Measurements from ENCODE around the gene RNLS.

The RNLS gene

DNA sequence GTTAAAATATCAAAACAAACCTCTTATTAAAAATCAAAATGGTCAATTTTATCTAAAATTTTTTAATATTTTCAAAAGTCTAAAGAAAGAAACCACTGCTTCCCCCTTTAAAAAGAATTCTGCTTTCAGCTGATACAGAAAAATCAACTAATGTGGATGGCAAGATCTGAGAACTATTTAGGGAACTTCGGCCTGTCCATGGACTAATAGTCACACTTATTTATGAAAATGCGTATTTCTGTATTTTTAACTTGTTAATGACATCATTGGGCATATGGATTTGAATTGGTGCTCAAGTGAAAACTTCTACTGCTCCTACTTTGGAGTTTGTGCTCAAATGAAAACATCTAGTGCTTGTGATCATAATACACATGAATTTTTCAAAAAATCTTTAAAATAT lies 31.9 kb downstream of the RNLS start:
- no peak for DNase-seq

DNA sequence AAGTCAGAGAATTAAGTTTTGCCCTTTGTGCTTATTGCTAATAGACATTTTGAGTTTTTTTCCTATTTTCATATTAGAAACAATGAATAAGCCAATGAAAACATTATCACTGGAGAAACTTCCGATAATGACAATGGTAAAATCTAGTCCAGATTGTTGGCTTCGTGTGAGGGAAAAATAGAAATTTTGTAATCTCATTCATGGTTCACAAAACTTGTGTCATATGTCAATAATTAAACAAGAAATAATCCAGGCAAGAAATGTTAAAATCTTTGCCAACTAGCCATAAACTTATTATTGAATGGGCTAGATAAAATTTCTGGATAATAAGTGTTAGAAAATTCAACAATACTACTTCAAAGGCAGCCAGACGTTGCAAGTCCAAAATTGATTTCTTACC lies 36.6 kb downstream of the RNLS start:
- no peak for DNase-seq

DNA sequence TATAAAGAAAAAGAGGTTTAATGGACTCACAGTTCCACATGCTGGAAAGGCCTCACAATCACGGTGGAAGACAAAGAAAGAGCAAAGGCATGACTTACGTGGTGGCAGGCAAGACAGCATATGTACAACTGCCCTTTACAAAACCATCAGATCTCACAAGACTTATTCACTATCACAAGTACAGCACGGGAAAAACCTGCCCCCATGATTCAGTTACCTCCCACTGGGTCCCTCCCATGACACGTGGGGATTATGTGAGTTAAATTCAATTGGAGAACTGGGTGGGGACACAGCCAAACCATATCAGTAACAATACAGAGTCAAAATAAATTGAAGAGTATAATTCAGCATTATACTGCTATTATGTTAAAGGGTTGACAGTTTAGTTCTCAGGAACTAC lies 37.8 kb downstream of the RNLS start:
- DNase-seq = no peak

DNA sequence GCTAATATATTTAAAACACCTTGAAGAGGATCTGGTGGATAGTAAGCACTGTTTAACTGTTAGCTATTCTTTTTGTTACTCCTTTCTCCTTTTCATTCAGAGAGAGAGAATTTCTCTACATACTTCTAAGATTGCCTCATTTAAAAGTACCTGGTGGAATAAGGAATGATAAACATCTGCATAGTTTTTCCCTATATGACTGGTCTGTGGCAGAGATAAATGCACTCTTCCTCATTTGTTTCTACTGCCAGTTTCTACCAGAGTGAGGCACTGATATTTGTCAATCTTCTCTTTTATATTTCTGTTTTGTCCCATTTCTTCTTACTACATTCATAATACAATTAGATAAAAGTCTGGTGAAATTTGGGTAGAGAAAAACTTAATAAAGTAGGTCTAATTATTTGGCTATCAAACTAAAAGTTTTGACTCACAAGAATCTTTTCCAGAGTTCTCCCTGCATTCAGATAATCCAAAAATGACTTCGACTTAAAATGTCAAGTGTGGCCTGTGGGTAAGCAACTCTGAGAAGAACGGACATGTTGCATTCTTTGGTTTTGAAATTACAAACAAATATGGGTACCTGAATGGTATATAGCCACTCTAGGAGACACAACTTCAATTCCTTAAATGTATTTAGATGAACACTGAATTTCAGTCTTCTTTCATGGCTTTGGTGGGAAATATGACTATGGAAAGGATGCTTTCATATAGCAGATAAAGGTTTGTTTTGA lies 38.8 kb downstream of the RNLS start:
- DNase-seq = no peak

DNA sequence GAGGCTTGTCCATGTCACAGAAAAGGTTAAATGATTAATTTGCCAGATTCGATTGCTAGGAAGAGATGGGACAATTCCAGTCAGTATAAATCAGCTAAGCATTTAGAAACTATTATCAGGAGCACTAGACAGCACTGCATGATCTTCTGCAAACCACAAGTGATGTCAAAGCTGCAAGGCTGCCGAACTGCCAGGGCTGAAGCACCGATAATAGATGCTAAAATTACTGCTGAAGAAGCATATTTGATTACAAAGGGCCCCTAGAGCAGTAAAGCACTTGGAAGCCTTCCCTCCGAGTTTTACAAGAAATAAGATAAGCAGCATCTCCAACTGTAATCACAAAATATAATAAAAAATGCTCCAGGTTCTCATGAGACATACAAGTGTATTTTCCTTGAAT lies 40.6 kb downstream of the RNLS start:
- no peak for DNase-seq

DNA sequence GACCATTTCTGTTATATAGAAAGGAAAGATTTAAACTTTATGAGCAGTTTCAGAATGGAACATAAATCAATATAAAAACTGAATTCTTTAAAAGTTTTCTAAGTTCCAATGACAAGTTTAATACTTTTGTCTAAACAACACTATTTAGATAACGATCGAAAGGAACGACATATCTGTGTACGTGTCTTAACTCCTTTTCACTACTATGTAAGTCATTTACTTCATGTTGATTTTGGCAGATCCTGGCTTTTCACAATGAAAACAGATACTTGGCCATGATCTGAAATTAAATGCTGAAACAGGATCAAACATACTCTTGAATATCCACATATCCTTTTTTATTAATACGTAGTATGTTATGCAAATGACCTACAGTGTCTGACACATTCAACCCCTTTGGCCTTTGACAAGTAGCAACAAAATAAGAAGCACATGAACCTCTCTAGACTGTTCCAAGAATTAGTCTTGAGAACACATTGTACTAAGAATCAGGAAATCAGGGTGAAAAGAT lies 41.9 kb downstream of the RNLS start:
- DNase-seq = no peak

DNA sequence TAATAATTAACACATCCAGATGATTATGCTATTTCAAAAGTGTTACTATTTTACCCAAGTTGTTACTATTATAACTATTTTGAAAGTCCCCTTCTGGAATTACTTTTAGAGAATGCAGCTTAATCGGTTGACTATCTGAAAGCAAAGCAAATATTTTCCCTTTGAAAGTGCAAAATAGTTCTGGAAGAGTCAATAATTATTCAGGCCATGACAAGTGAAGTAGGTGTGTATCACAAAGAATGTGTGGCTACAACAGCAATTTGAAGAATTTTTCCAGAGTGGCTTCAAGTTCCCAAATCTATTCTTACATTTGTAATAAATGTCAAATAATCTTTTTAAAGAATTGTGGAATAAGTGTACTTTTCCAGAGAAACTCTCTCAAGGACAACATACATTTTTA lies 42.8 kb downstream of the RNLS start:
- DNase-seq = no peak

DNA sequence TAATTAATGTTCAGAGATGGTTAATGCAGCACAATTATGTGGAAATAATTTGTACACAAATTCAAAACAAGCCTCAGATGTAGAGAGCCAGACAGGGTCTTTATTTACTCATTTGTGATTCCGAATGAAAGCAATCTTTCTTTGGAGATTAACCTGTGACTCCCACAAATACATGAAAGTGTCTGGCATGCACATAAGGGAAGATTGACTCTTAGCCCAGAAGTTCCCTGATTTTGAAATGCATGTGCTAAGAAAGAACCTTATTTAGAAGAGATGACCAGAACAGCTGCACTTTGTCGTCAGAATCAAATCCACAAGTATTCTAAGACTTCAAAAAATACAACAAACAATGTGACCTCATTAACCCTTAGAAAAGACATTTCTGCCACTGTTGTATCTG lies 45.1 kb downstream of the RNLS start:
- DNase-seq = no peak

DNA sequence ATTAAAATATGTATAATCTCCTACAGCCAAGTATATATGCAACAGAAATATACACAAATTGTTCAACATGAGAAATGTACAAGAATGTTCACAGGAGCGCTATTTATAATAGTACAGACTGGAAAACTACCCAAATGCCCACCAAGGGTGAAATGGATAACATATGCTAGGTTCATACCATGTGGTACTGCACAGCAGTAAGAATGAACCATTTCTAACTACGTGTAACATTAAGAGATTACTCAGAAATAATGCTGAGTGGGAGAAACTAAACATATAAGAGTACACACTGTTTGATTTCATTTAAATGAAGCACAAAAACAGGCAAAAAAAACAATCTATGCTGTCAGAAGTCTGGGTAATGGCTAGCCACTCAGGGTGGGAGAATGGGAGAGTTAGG lies 45.8 kb downstream of the RNLS start:
- no peak for DNase-seq

DNA sequence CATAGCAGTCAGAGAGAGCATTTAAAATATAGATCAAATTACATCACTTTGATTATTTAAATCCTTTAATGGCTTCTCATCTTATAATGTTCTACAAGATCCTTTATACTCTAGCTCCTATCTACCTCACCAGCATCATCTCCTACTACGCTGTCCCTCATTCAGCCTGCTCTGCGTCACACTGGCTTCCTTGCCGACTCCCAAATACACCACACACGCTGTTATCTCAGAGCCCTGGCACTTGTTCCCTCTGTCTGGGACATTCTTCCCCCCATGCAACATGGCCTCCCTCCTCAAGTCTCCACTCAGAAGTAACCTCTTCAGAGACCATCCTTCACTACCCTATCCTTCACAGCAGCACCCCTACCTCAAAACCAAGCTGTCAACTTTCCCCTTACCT lies 46.7 kb downstream of the RNLS start:
- DNase-seq = no peak

DNA sequence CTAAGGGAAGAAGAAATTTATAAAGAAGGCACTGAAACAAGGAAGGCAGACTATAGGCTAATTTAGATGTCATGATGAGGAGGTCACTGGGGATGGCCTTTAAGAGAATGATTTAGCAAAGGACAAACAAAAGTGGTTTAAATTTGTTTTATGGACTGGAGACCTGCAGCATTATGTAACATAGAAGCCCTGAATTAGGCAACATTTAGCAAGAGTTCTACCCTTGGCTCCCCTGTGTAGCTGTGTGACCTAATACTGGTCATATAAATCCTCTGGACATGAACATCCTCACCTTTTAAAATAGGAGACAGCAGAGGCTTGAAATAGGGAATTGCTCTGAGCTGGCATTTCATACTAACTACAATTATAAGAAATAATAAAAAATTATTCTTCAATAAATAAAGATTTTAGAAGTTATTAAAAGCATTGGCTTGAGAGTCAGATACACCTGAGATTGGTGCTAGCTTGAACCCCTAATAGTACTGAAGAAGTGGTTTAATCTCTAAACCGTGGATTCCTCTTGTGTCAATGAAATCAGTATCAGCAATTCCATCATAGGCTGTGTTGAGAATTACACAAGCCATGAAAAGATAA lies 48.9 kb downstream of the RNLS start:
- no peak for DNase-seq

DNA sequence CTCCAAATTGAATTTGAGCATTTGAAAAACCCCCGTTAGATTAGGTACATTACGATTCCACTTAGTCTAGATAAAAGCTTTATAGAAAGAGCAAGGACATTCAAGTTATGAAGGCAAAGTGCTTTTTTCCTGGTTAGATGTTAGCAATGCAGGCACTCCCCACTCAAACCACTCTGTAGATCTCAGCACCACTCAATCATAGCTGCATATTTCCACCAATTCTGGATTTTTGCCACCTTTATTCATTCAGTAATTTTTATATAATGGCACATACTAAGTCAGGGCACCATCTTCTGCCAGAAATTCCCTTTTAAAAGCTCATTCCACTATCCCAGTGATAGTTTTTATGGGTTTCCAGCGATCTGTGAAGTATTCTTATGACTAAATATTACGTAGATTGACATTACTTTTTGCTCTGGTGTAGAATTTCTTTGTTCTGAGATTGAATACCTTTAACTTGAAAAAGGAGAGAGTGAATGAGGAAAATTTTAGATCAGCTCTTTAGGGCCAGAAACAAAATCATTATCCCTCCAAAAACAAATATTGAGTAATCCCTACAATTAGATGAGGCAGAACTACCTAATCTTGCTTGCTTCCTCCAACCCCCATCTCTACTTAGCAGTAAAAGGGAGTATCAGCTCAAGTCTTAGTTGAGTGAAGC lies 51.6 kb downstream of the RNLS start:
- DNase-seq = no peak

DNA sequence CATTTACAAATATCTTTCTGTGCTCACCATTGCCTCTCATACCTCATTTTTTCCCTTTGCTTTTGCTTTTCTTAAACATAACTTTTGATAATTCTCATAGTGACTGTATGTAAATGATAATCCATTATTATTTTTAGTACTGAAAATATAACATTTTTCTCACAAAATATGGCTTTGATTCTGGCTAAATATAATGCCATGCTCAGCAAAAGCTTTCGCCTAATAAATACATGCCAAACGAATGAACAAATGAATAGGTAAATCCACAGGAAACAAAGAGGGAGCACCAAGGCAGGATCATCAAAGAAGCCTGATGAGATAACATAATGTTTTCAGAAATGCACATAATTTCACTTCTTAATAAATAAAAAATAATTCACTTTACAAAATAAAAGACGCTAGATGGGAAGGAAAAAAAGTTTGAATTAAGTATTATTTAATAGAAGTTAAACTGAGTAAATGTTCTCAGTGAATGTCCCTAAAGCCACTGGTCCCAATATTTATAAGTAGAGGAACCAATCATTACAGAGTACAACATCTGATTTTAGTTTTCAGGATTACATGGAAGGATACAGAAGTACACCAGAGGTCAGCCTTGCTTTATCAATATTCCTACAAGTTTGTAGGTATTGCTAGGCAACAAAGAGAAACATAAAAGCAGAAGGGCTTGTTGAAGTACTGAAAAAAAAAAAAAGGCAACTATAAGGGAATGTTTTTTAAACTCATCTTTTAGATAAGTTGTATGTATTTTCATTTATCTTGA lies 52.3 kb downstream of the RNLS start:
- DNase-seq = no peak

DNA sequence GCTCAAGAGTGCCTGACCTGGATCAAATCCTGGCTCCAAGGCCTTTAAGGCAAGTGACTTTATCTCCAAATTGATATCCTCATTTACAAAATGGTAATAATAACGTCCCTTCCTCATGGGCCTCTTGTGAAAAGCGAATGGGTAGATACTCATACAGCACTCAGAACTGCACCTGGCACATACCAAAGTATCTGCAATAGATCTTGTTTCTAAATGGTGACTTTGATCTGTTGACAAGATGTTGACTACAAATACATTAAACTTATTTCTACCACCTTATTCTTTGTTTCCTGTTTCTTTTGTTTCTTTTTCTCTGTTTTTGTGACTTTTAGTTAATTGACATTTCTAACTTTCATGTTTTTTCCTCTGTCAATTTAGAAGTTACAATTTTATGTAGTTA lies 53.0 kb downstream of the RNLS start:
- DNase-seq = no peak

DNA sequence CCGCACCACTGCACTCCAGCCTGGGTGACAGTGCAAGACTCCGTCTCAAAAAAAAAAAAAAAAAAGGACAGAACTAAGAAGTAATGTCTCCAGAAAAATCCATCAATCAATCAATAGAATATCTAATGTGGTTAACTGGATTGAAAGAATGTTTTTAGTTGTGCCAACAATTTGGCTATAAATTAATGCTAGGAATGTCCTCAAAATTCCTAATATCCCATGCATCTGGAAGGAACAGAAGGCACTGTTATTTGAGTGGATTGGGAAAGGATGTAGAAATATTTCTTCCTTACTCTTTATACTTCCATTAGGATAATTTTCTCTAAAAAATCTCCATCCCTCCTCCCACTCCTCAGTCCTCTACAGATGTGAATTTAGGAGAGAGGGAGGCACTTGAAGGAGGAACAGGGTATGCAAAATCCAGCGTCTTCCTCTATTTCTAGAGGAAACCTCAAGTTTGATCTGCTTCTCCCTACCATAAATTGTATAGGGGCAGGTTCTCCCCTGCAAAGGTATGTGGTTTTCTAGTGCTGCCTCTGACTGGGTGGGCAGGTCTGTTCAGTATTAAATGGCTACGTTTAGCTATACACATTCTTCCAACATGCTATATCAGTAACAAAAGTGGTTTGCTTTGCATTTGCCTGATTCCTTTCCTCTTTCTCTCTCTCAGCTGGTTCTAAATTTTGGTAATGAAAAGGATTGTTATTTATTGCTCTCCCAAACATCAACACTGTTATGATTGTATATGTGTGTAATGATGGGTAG lies 54.1 kb downstream of the RNLS start:
- DNase-seq = no peak

DNA sequence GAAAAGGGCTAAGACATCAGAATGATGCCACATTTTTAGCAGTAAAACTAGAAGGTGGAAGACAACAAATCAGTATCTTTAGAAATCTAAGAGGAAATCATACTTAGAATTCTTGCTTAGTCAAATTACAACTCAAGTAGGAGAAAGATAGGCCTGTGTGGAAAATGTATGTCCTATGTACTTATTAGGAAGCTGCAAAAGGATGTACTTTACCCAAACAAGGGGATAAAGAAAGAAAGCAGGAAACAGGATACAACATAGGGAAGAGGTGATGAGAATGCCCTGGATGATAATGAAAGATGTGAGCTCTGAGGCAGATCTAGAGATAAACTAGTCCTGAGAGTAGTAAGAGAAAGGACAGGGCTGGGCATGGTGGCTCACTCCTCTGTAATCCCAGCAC lies 54.9 kb downstream of the RNLS start:
- DNase-seq = no peak

DNA sequence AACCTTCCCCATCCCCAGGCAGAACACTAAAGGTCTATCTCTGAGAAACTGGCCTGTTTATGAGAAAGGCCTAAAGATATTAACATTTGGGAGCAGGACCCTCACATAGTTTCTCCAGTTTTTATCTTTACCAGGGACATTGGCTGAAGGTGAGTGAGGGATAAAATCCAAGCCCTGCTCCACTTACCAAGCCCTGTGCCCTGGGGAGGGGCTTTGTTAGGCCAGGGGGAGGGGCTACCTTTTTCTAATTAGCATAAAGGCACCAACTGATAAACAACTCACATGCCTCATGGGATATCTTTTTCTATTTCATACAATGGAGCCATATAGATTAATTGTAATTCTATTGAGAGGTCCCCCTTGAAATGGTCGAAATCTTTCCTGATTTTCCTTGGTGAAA lies 55.9 kb downstream of the RNLS start:
- no peak for DNase-seq

DNA sequence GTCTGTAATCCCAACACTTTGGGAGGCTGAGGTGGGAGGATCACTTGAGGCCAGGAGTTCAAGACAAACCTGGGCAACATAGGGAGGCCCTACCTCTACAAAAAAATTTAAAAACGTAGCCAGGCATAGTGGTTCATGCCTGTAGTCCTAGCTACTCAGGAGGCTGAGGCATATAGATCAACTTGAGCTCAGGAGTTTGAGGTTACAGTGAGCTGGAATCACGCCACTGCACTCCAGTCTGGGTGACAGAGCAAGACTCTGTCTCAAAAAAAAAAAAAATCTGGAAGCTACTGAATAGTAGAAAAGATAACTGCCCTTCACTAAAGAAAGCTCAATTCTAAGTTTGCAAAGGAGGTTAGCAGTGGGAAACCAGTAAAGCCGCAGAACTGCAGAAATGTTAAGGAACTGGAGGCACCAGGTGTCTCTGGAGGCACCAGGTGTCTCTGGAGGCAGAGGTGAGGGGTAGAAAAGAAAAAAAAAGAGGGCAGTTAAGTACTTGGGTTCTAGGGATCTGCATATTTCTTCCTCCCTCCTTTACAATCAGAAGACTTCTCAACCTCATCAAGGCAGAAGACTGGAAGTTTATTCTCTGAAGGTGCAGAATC lies 56.5 kb downstream of the RNLS start:
- no peak for DNase-seq

DNA sequence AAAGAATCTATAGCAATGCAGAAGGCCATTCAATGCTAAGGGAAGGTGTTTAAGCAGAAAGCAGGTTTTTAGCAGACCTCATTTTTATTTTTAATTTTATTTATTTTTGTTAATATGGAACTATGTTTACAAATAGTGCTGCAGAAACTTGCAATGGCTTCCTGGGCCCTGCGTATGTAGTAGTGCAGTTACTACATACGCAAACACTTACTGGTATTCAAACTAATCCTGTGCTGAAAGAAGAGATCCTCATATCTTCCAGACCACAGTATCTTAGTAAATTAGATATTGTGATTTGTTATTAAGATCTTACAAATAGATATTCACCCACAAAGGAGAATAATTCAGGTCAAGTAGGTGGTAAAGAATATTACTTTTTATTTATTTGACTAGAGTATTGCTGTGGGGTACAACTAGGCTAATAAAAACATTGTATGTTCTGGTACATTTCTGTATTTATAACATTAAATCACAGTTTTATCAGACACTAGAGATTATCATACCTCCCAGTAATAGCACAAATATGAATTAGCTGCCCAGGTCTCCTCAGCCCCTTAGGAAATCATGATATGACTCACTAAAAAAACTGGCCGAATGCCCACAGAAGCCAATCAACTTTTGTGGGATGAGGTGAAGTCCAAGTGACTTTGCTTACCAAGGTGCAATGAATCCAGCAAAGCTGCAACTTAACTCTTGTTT lies 57.6 kb downstream of the RNLS start:
- no peak for DNase-seq

DNA sequence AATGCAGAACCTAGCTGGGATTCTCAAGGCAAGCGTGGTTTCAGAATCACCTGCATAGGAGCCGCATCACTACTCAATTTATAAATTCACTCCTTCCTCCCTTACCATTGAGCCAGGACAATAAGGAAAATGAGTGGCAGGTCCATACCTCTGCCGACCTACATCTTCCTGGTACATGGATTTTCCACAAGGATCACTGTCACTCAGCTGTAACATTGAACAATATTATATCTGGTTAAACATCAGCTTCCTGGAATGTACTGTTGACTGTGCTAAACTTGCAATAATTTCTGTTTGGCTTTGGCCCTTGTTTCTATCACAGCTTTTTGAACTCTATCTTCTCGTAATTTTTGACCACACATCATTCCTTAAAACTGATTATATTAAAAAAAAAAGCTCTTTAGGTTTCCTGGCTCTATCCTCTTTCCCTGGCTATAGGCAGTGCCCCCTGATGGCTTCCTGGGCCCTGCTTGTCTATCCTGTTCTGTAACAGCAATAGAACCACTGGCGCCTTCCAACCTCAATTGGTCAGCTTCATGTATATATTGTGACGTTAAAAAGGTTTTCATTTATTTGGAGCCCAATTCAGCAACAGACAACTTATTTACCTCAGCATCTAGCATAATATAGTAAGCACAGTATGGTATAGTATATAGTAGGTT lies 59.2 kb downstream of the RNLS start:
- no peak for DNase-seq

DNA sequence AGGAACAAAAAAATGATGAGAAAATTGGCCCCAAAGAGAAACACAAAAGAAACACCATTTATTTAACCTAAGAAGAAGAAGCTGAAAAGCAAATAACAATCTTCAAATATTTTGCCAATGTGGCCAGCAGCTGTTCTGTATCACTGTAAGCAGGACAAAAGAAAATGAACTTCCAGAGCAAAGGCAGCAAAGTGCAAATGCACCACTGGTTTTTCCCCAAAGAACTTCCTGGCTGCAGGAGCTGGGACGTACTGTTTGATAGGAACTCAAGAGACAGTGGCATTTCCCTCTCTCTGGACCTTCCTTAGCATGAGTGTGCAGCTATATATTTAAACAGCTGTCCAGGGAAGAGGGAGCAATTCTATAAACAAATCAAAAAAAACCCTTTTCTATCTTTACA lies 60.4 kb downstream of the RNLS start:
- no peak for DNase-seq
